ENCODE data around the gene SMIM29. TPM values are rescaled to one million over a fixed set of nuclear protein-coding genes. Genes with fewer than 3 reads are reported as not detected.
"Not testable (repeated sequence)": the region's sequence is repeated elsewhere in the genome, so short reads cannot be mapped to it uniquely, and the experiment has no call there.

The SMIM29 gene
- total RNA-seq, 1 donor from 2014 or later: 13.5 TPM

DNA sequence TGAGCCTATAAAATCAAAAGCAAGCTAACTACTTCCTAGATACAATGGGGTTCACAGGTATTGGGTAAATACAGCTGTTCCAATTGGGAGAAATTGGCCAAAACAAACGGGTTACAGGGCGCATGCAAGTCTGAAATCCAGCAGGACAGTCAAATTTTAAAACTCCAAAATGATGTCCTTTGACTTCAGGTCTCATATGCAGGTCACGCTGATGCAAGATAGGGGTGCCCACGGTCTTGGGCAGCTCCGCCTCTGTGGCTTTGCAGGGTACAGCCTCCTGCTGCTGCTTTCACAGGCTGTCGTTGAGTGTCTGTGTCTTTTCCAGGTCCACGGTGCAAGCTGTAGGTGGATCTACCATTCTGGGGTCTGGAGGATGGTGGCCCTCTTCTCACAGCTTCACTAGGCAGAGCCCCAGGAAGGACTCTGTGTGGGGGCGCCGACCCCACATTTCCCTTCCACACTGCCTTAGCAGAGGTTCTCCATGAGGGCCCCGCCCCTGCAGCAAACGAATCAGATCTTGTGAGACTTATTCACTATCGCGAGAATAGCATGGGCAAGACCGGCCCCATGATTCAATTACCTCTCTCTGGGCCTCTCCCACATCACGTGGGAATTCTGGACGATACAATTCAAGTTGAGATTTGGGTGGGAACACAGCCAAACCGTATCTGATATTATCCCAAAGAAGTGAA, 11.9 kb upstream of the SMIM29 start:
- DNase-seq (ENCODE audit: low read depth, low spot score): no peak
- Mint-ChIP-seq H3K4me3 (no peak overlapping the region), H3K36me3 (ENCODE audit: low read depth) (peaks cover 20% of the 10 kb centered on the region), H3K9me3 (peaks cover 19% of the 10 kb centered on the region), H3K27ac (ENCODE audit: unreplicated experiment) (no peak overlapping the region), H3K27me3 (ENCODE audit: low read depth) (no peaks in the 10 kb centered on the region), H3K4me1 (no peaks in the 10 kb centered on the region)
- TF ChIP-seq, protein P1, sequence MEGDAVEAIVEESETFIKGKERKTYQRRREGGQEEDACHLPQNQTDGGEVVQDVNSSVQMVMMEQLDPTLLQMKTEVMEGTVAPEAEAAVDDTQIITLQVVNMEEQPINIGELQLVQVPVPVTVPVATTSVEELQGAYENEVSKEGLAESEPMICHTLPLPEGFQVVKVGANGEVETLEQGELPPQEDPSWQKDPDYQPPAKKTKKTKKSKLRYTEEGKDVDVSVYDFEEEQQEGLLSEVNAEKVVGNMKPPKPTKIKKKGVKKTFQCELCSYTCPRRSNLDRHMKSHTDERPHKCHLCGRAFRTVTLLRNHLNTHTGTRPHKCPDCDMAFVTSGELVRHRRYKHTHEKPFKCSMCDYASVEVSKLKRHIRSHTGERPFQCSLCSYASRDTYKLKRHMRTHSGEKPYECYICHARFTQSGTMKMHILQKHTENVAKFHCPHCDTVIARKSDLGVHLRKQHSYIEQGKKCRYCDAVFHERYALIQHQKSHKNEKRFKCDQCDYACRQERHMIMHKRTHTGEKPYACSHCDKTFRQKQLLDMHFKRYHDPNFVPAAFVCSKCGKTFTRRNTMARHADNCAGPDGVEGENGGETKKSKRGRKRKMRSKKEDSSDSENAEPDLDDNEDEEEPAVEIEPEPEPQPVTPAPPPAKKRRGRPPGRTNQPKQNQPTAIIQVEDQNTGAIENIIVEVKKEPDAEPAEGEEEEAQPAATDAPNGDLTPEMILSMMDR (conservative IDR thresholded peaks at IDR 0.05): no peak

DNA sequence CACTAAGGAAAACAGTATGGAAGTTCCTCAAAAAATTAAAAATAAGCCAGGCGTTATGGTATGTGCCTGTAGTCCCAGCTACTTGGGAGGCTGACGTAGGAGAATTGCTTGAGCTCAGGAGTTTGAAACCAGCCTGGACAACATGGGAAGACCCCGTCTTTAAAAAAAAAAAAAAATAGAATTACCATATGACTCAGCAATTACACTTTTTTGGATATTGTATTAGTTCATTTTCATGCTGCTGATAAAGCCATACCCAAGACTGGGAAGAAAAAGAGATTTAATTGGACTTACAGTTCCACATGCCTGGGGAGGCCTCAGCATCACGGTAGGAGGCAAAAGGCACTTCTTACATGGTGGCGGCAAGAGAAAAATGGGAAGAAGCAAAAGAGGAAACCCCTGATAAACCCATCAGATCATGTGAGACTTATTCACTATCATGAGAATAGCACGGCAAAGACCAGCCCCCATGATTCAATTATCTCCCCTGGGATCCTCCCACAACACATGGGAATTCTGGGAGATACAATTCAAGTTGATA, 10.8 kb upstream of the SMIM29 start:
- no peaks in the 10 kb centered on the region for H3K4me1 Mint-ChIP-seq

DNA sequence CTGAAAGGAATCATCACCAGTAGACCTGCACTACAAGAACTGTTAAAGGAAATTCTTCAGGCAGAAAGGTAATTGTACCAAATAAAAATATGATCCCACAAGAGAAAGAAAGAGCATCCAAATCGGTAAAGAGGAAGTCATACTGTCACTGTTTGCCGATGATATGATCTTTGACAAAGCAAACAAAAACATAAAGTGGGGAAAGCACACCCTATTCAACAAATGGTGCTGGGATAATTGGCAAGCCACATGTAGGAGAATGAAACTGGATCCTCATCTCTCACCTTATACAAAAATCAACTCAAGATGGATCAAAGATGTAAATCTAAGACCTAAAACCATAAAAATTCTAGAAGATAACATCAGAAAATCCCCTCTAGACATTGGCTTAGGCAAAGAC, 3.6 kb upstream of the SMIM29 start:
- H3K36me3 Mint-ChIP-seq (ENCODE audit: low read depth); DNase-seq (ENCODE audit: low read depth, low spot score); H3K27ac Mint-ChIP-seq (ENCODE audit: unreplicated experiment); H3K9me3 Mint-ChIP-seq: not testable (repeated sequence)
- Mint-ChIP-seq H3K4me3 (peak overlapping the region; percentile 21), H3K27me3 (ENCODE audit: low read depth) (peaks cover 13% of the 10 kb centered on the region), H3K4me1 (peaks cover 11% of the 10 kb centered on the region)

More for the DNA sequence above, 10.8 kb upstream of the SMIM29 start:
- TF ChIP-seq, protein P1 (conservative IDR thresholded peaks at IDR 0.05): no peak
- DNase-seq (ENCODE audit: low read depth, low spot score): no peak
- H3K4me3 Mint-ChIP-seq: no peak overlapping the region
- peaks cover 12% of the 10 kb centered on the region for H3K9me3 Mint-ChIP-seq
- H3K36me3 Mint-ChIP-seq (ENCODE audit: low read depth): peaks cover 20% of the 10 kb centered on the region
- H3K27me3 Mint-ChIP-seq (ENCODE audit: low read depth): no peaks in the 10 kb centered on the region
- H3K27ac Mint-ChIP-seq (ENCODE audit: unreplicated experiment): peak overlapping the region; percentile 12

DNA sequence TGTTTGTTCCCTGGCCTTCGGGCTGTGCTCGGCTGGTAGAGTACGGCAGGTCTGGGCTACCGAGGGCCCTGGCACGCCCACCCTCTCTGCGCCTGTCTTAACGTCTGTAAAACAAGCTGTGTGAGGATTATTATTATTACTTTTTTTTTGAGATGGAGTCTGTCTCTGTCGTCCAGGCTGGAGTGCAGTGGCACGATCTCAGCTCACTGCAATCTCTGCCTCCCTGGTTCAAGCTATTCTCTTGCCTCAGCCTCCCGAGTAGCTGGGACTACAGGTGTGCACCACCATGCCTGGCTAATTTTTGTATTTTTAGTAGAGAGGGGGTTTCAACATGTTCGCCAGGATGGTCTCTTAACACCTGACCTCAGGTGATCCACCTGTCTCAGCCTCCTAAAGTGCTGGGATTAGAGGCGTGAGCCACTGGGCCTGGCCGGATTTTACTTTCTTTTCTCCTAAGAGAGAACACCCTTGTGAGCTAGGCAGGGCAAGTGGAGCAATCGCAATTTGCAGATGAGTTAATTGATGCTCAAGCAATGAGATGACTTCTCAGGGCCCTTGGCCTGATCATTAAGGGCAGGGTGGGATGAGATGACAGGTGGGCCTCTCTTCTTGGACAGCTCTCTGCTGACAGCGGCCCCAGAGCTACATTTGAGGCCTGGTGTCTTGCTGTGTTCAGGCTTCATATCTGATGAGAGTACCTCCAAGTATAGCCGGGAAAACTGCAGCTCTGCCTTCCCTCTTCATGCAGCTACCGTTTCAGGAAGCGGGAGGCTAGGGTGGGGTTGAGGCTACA, 859 bp upstream of the SMIM29 start:
- H3K4me3 Mint-ChIP-seq: peak overlapping the region; percentile 95
- H3K27ac Mint-ChIP-seq (ENCODE audit: unreplicated experiment): peak overlapping the region; percentile 96
- H3K4me1 Mint-ChIP-seq: peaks cover 31% of the 10 kb centered on the region
- H3K36me3 Mint-ChIP-seq (ENCODE audit: low read depth): peaks cover 6% of the 10 kb centered on the region
- TF ChIP-seq, protein P1 (conservative IDR thresholded peaks at IDR 0.05): no peak
- no peak for DNase-seq (ENCODE audit: low read depth, low spot score)
- H3K27me3 Mint-ChIP-seq (ENCODE audit: low read depth): peaks cover 18% of the 10 kb centered on the region
- H3K9me3 Mint-ChIP-seq: peaks cover 2% of the 10 kb centered on the region

DNA sequence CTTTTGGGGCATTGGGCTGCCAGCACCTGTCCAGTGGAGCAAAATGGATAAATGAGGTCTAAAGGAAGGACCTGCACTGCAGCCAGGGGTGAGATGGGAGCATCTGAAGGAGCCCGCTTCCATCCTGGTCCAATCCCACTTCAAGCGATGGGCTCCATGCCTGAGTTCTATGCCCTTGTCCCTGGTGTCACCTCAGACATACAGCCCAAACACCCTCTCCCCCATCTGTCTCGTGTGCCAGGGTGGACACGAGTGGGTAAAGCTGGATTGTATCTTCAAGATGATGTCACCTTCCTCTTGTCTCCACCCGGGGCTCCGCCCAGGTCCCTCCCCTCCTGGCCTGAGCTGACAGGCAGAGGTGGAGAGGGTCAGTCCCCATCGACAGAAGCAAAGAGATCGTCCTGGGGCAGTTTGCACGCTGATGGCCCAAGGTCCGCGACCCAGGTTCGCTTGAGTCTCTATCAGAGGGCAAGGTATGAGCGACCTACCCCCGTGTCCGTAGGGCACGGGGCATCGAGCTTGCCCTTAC, 544 bp downstream of the SMIM29 start:
- peak; percentile 34 for DNase-seq (ENCODE audit: low read depth, low spot score)
- Mint-ChIP-seq H3K27ac (ENCODE audit: unreplicated experiment) (peak overlapping the region; percentile 95), H3K9me3 (peaks cover 2% of the 10 kb centered on the region), H3K4me1 (peaks cover 41% of the 10 kb centered on the region), H3K4me3 (peak overlapping the region; percentile 93), H3K27me3 (ENCODE audit: low read depth) (peaks cover 18% of the 10 kb centered on the region), H3K36me3 (ENCODE audit: low read depth) (peaks cover 6% of the 10 kb centered on the region)
- TF ChIP-seq, protein P1 (conservative IDR thresholded peaks at IDR 0.05): no peak
